Urinary bladder (tissue), 4 donors: ENCODE results near the gene TUBB1. TPM values are rescaled to one million over a fixed set of nuclear protein-coding genes. Genes with fewer than 3 reads are reported as not detected.

Experiments
- DNase-seq: peaks from one replicate; pipeline ENCODE4 v3.0.0-alpha.2; 2015; ENCODE audit errors: extremely low spot score
- H3K27ac ChIP-seq: one replicate; pipeline ENCODE4 v1.5.1; 2013; ENCODE audit warnings: low read depth, mild to moderate bottlenecking, moderate library complexity
- H3K36me3 ChIP-seq: one replicate; pipeline ENCODE4 v1.6.1; 2013; ENCODE audit warnings: mild to moderate bottlenecking, moderate library complexity; ENCODE audit not compliant: insufficient read depth
- H3K4me1 ChIP-seq: one replicate; pipeline ENCODE4 v1.6.1; 2013; ENCODE audit warnings: mild to moderate bottlenecking, moderate library complexity; ENCODE audit not compliant: insufficient read depth
- H3K4me3 ChIP-seq: one replicate; pipeline ENCODE4 v1.5.1; 2013; ENCODE audit warnings: low read depth, low read length
- WGBS: extraction: QIAGEN DNeasy Blood & Tissue Kit; methylation state at CpG from one replicate; pipeline ENCODE4 v1.1.7; 2013; 5-methylcytosine and 5-hydroxymethylcytosine counted together
- polyA plus RNA-seq: library from polyadenylated mRNA; stranded (reverse); fragments of 200-250 nt; gene quantifications from one replicate; pipeline ENCODE4 v1.2.3, GENCODE V29; 2013
- total RNA-seq: library from RNA; depleted of rRNA; stranded (reverse); fragments of >200 nt; gene quantifications from one replicate; pipeline ENCODE4 v1.2.3, GENCODE V29; 2014
- donor health status: healthy with polysubstance abuse.
- donor health status: healthy.

The TUBB1 gene
- total and polyA plus RNA-seq, 2 donors = 0.05 to 0.58 TPM

DNA sequence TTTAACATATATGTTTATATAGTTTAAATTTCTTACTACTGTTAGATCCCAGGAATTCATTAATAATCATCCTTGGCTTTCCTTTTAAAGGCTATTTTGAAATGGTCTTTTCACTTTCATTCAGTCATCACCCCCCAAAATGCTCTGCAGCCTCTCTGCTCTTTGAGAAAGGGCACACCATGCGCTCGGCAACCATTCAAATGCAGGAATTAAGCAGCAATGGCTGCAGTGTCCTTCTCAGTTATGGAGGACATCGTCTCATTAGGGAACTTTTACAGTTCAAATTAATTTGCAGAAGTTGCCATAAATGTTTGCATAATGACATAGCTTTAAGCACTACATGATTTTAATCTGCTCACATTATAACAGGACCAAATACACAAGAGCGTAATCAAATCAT, 6.3 kb downstream of the TUBB1 start:
- Histone ChIP-seq H3K27ac (no peak overlapping the region), H3K4me1 (no peaks in the 10 kb centered on the region), H3K36me3 (peaks cover 2% of the 10 kb centered on the region), H3K4me3 (no peak overlapping the region)
- WGBS = 91% methylated on average over 4 of the region's 4 CpGs
- no peak for DNase-seq

GRCh38 chr20:59026904-59027740, 7.9 kb downstream of the TUBB1 start:
- no peak overlapping the region for H3K27ac ChIP-seq
- no peak overlapping the region for H3K4me3 ChIP-seq
- 77% methylated on average over 5 of the region's 5 CpGs for WGBS
- H3K4me1 ChIP-seq = peaks cover 2% of the 10 kb centered on the region
- no peak for DNase-seq
- peaks cover 2% of the 10 kb centered on the region for H3K36me3 ChIP-seq

DNA sequence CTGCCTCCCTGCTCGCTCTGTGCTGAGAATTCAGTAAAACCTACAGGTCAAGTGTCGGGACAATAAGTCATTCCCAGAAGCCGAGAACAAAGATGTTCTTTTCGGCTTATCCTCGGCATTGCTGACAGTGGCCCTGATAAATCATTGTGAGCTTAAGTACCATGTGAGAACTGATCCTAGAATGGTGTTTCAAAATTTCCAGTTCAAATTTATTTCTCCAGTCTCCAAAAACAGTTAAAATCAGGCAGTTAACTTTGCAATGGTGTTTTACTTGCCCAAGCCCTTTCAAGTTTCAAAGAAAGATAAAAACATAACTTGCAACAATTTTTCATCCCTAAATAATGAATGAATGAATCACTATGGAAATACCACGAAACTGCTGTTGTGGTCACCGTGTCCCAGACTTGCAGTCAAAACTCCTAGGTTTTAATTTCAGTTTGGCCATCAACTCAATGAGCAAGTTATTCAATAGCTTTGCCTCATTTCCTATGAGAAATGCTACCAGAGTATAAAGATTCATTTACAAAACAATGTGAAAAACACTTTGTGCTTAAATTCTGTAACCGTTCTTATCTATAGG, 8.6 kb downstream of the TUBB1 start:
- DNase-seq = no peak
- H3K36me3 ChIP-seq = peaks cover 2% of the 10 kb centered on the region
- no peak overlapping the region for H3K4me3 ChIP-seq
- peaks cover 2% of the 10 kb centered on the region for H3K4me1 ChIP-seq
- no peak overlapping the region for H3K27ac ChIP-seq
- 72% methylated on average over 8 of the region's 8 CpGs for WGBS

DNA sequence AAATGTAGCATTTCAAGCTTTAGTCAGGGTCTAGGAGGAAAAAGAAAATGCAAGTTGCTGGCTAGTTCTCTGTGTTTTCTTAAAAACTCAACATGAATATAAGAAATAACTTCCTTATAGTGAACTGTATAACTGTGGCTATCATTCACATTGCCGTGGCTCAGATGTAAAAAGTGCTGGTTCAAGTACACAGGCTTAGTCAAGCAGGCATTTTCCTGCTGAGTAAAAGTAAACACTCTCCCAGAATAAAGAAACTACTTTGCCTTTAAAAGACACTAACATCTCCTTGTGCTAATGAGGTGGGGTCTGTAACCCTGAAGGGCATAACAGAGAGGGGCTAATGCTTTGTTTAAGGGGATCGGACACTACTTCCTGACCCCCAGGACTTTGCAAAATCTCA, 9.6 kb downstream of the TUBB1 start:
- H3K36me3 ChIP-seq = peaks cover 2% of the 10 kb centered on the region
- WGBS = 36% methylated on average over 2 of the region's 2 CpGs
- H3K4me3 ChIP-seq = no peak overlapping the region

DNA sequence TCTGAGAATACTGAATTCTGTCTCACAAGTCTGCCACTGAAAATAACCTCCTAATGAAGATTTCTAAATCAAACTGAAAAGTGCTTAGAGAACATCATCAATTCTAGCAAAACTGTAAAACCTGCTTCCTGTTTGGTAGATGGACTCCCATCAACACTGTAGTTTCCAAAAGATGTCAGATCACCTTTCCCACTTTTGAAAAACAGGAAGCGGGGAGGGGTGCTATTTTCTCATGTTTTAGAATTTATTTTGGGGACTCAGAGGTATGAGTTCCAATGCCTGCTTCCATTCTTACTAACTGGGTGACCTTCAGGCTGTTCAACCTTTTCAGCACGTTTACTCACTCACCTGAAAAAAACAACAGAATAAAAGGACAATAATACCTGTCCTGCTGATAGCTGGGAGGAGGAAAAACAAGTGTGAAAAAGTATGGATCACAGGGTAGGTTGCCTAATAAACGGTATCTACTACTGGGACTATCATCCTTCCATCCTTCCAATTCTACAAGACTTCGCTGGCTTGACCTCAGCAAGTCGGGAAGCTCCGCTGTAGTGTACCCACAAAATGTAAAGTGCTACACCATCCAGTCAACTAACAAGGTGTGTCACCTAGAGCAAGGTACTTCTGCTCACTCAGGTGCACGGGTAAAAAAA, 11.8 kb downstream of the TUBB1 start:
- no peak for DNase-seq
- H3K27ac ChIP-seq = no peak overlapping the region
- H3K4me3 ChIP-seq = peak overlapping the region; percentile 72
- H3K36me3 ChIP-seq = peaks cover 1% of the 10 kb centered on the region
- H3K4me1 ChIP-seq = peaks cover 2% of the 10 kb centered on the region
- WGBS = 76% methylated on average over 7 of the region's 7 CpGs

More for the DNA sequence above, 9.6 kb downstream of the TUBB1 start:
- Histone ChIP-seq H3K27ac (no peak overlapping the region), H3K4me1 (peaks cover 2% of the 10 kb centered on the region)
- DNase-seq = no peak

DNA sequence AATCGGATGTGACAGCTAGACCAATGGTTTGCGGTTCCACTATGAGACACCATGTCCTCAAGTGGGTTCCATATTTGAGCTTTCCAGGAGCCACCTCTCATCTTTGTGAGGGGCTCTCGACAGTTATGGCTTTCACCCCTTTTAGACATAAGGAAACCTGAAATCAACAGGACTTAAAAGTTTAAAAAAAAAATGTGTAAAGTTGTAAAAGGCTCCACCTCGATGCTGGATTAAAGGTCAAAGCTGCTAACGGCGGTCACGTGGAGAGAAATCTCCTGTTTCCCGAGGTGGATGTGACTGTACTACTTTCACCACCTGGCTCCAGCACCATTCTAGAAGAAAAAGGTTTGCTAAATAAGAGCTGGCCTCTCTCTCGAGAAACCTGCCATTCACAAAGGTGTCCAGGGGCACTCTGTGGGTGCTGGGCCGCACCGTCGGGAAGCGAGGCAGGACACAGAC, 12.4 kb downstream of the TUBB1 start:
- Histone ChIP-seq H3K27ac (peak overlapping the region; percentile 77), H3K4me1 (peaks cover 2% of the 10 kb centered on the region), H3K4me3 (peak overlapping the region; percentile 72), H3K36me3 (peaks cover 2% of the 10 kb centered on the region)
- 14% methylated on average over 13 of the region's 13 CpGs for WGBS
- no peak for DNase-seq

GRCh38 chr20:59032023-59032712, 12.9 kb downstream of the TUBB1 start, which contains the start of gene ATP5F1E:
ATP5F1E (minus strand) TSS chr20:59032335; CDS start chr20:59032251, 84 bp downstream.
- peak within 1 kb of the TSS; percentile 72 for H3K4me3 ChIP-seq
- peaks cover 2% of the 10 kb centered on the region for H3K4me1 ChIP-seq
- under 1% methylated on average over 86 of the region's 86 CpGs for WGBS
- peak within 1 kb of the TSS; percentile 90 for H3K27ac ChIP-seq
- DNase-seq = peak; percentile 79
- H3K36me3 ChIP-seq = peaks cover 2% of the 10 kb centered on the region

DNA sequence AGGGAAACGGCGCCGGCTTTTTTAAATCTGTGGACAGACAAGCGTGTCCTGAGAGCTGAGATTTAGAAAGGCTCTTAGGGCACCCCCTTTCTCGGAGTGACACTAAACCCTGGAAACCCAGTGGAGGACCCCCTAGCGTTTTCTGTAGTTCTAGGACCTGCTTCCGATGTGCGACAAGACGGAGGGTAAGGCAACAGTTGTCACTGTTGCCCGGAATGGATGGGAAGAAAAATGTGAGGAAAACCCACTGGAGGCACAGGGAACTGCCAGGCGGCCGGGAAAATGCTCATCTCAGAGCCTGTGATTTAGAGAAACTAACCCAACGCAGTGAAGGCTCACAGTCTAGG, 13.5 kb downstream of the TUBB1 start:
- Histone ChIP-seq H3K36me3 (peaks cover 2% of the 10 kb centered on the region), H3K4me3 (peak overlapping the region; percentile 72), H3K4me1 (peaks cover 2% of the 10 kb centered on the region), H3K27ac (peak overlapping the region; percentile 90)
- no peak for DNase-seq
- WGBS = under 1% methylated on average over 13 of the region's 13 CpGs

DNA sequence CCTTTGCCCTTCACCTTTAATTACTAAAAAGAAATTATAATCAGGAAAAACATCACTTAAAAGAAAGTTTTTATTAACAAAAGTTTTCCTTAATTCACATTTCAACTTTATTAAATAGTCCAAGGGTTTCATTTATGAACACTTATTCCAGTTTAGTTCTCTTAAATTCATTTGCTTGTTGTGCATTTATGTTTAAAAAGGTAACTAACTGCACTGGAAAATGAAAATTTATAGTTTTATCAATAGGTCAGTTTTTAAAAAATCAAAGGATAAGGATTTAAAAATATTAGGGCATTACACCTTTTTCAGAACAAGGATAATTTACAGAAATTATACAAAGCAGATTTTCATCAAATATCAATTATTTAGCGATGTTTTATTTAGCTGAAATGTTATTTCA, 13.9 kb downstream of the TUBB1 start:
- Histone ChIP-seq H3K4me1 (peaks cover 2% of the 10 kb centered on the region), H3K27ac (no peak overlapping the region), H3K36me3 (peaks cover 5% of the 10 kb centered on the region), H3K4me3 (no peak overlapping the region)
- DNase-seq = no peak
- WGBS = 95% methylated on average over 1 of the region's 1 CpG

DNA sequence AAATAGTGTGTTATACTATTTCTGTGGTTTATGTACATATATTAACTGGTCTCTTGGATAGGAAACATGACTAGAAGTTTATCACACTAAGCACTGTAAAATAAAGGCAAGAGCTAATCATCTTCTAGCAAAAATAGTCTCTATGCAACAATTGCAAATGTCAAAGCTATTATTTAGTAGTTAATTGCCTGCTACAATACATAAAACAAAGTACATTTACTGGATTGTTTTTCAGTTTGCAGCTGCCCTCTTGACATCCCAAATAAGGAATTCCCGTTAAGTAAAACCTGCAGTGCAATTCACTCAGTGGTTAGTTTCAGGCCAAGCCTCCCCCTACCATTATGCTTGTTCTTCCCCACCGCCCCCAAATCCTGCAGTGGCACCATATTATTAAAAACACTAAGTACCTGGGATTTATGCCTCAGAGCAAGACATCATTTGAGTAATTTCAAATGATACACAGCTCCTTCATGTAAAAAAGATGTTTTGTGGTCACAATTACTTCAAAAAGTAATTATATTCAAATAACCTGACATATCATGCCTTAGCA, 14.5 kb downstream of the TUBB1 start:
- Histone ChIP-seq H3K36me3 (peaks cover 5% of the 10 kb centered on the region), H3K27ac (no peak overlapping the region), H3K4me1 (peaks cover 2% of the 10 kb centered on the region), H3K4me3 (no peak overlapping the region)
- 87% methylated on average over 2 of the region's 2 CpGs for WGBS
- no peak for DNase-seq

DNA sequence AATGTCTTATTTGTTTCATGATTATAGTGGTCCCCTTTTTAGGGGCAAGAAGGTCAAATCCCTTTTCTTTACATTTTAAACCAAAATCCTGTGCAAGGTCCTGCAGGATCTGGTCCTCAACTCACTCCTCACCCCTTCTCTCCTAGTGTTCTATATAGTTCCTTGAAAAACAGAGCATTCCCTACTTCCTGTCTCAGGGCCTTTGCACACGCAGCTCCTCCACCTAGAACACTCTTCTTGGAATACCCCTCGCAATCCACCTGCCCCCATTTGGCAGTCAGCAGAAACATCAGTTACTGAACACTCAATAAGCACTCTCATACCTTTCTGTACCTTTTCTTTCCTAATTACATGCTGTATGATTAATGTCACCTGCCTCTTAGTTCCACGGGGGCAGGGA, 16.2 kb downstream of the TUBB1 start:
- no peak overlapping the region for H3K4me3 ChIP-seq
- H3K4me1 ChIP-seq = peaks cover 2% of the 10 kb centered on the region
- no peak for DNase-seq
- H3K36me3 ChIP-seq = peaks cover 5% of the 10 kb centered on the region
- 95% methylated on average over 3 of the region's 3 CpGs for WGBS
- H3K27ac ChIP-seq = no peak overlapping the region

GRCh38 chr20:59037386-59037785, 18.2 kb downstream of the TUBB1 start:
- 91% methylated on average over 12 of the region's 12 CpGs for WGBS

DNA sequence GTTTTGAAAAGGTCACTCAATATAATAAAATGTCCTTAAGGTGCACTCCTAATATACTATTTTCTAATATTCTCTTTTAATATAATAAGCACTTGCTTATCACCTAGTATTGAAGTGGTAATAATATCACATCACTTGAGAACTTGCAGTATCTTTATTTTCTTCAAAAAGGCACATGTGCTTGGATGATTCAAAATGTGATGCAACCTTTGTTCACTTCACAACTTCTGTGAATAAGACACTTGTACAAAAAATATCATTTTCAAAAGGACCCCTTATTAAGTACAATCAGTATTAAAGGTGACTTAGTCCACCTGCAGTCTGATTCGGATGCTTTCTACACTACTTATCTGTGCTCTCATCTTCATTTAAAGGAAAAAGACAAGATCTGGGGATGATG, 20.0 kb downstream of the TUBB1 start:
- Histone ChIP-seq H3K4me3 (no peak overlapping the region), H3K36me3 (peaks cover 5% of the 10 kb centered on the region), H3K27ac (no peak overlapping the region), H3K4me1 (peaks cover 9% of the 10 kb centered on the region)
- DNase-seq = no peak
- WGBS = 75% methylated on average over 1 of the region's 1 CpG

More at GRCh38 chr20:59037386-59037785, 18.2 kb downstream of the TUBB1 start:
- DNase-seq = no peak
- no peak overlapping the region for H3K4me3 ChIP-seq
- no peak overlapping the region for H3K27ac ChIP-seq
- H3K36me3 ChIP-seq = peaks cover 5% of the 10 kb centered on the region
- H3K4me1 ChIP-seq = peaks cover 7% of the 10 kb centered on the region
